RPMI8226 (cell line): ENCODE measurements around the gene PDZD2.
"Not testable (repeated sequence)": the region's sequence is repeated elsewhere in the genome, so short reads cannot be mapped to it uniquely, and the experiment has no call there.

Source experiments
- DNase-seq: peaks from one replicate; pipeline ENCODE4 v3.0.0-alpha.2; 2015

PDZD2 gene

GRCh38 chr5:31987985-31988710, 349.2 kb downstream of the PDZD2 start:
- no peak for DNase-seq

DNA sequence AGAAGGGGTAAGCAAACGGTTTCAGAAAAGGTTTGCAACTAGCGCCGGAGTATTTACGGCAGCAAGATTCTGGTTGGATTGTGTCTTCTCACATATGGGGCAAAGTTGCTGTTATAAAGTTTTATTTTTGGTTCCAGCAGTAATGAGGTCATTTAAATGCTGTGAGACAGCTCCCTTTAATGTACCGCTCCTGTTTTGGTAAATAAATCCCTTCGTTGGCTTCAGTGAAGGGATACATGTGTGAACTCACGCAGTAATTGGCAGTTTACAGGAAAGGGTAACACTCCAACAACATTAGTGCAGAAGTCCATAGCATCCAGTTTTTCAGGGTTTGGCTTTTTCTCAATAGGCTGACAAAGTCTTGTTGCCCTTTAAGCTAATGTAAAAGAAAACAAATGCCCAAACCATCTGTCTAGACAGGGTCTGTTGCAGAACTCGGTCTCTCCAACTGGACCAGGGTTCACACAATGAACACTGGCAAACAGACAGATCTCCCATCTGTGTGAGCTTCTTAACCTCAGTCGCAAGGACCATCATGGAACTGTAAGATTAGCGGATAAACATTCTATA, 351.2 kb downstream of the PDZD2 start:
- no peak for DNase-seq

DNA sequence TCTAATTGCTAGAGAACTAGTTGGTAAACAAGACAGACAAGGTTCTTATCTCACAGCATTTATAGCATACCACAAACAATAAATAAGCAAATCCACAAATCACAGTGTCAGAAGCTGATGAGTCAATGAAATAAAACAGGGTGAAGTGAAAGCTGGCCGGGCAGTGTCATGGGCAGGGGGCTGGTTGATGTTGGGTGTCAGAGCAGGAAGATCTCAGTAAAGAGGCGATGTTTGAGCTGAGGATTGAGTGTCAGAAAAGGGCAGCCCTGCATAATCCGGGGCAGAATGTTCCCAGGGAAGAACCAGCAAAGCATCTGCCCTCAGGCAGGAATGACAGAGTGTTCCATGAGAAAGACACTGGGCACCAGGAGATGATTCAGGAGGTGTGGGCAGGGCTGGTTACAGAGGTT, 351.8 kb downstream of the PDZD2 start:
- DNase-seq = no peak

DNA sequence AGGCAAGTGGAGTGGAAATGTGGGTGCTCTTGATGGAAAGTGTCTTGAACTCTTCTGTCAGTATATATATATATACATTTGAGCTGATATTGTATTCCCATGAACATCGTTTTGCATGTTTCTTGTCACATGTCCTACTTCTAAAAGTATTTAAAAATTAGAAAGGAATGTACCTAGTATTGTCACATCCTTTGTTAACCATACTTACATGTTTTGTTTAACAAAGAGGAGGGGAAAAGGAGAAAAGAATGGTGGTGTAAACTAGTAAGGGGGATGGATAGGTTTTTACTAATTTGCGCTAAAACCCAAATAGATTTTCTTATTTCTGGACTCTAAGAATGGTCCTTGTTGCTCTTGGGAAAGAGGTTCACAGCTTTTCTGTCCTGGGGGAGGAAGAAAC, 353.4 kb downstream of the PDZD2 start:
- DNase-seq = no peak

DNA sequence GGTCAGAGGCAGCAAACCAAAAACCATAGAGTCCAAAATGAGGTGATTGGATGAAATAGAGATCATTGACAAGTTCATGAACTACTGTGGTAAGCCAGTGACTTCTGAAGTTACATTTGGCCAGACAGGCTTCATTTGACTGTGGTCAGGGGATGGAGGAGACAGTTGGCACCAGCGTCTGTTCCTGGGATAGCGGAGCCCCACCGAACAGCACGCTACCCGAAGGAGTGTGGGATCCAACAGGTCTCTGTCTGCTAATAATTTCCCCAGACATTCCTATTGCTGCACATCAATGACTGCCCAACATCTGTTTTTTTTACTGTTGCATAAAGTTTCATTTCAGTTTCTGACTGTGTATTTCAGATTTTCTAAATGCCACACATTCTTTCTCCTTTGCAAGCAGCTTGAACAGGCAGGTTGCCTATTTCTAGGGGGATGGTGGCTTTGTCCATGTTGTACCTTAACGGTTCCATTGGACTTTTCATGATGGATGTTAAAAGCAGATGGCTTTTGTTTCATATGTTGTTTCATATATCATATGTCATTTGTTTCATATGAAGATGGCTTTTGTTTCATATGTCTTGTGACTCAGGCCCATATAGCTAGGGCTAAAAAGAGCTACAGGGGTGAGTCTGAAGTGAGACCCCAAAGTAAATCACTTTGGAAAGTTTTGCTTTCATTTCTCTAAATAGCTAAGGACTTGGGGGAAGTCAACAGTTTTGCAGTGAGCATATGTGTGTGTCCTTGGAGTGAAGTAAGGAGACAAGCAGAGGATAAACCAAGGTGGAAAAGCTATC, 354.4 kb downstream of the PDZD2 start:
- DNase-seq = no peak

DNA sequence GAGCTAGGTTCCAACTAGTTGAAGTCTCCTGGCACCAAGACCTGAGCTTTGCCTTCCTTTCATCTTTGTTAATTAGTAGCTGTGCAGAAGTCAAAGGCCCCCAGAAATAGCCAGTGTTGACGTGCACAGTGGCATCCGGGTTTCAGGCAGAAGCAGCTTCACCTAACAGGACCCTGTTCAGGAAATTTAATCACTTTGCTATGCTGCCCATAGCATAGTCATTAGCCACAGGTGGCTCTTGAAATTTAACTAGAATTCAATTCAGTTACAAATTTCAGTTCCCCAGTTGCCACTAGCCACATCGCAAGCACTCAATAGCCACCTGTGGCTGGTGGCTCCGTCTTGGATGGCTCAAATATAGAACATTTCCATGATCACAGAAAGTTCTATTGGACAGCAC, 356.1 kb downstream of the PDZD2 start:
- DNase-seq = no peak

DNA sequence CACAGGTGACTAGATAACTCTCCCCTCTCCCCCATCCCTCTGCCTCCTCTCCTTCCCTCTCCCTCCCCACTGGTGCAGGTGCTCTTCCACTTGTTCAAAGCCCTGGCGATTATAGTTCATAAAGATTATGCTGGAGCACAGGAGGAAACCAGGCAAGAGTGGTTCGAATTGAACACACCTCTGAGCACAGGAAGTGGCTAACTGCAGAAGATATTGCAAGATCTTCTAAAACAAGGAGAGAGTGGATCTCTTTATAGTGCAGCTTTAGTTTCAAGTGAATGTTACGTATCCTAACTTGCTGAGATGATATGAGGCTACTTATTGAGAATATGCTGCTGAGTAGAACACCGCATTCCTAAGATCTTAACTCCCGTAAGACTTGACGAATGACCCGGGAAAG, 356.8 kb downstream of the PDZD2 start:
- DNase-seq = no peak

DNA sequence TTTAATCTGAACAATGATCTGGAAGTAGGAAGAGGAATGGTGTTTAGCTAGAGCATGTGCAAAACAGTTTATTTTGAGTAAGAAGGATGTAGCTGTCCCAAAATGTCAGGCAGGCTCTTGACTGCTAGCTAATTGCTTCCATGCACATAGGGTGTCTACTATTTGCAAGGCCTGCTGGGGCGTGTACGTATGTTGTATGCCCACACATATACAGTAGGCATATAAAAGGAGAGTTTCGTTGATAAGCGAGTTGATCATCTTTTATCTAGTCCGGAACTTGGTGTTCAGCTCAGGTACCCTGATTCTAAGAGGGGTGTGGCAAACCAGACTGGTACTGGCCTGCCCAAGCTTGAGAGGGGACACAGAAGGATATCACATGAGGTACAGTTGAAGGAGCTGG, 358.0 kb downstream of the PDZD2 start:
- DNase-seq = no peak

DNA sequence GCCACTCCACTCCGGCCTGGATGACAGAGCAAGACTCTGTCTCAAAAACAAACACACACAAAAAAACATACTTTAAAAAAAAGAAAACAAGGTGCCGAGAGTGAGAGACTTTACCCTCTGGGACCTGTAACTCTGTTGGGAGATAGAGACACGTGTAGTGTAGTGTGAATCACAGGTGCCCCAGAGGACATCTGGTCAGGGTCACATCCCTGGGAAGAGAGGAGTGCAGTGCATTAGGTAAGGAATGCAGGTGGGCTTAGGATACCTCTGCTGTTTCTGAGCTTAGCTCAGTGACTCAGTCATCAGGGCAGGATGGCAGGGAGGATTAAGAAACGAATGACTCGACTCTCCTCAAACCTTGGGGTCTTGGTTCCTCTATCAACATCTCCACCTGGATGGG, 360.5 kb downstream of the PDZD2 start:
- DNase-seq = no peak

GRCh38 chr5:32000731-32001130, 361.8 kb downstream of the PDZD2 start:
- no peak for DNase-seq

DNA sequence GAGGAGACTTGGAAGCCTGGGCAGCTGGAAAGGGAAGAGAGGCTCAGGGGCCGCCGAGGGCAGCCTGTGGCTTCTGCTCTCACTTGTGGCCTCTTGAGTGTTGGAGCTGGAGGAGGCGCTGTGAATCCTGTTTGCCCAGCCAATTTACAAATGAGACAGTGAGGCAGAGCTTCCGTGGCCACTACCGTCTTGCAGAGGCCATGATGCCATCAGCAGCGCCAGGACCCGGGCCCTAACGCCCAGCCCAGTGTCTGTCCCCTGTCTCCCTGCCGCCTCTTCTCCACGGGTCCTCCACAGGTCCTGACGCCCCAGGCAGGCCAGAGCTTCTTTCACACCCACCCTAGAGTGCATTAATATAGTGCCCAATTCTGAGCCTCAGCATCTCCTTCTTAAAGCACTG, 362.4 kb downstream of the PDZD2 start:
- DNase-seq = no peak

DNA sequence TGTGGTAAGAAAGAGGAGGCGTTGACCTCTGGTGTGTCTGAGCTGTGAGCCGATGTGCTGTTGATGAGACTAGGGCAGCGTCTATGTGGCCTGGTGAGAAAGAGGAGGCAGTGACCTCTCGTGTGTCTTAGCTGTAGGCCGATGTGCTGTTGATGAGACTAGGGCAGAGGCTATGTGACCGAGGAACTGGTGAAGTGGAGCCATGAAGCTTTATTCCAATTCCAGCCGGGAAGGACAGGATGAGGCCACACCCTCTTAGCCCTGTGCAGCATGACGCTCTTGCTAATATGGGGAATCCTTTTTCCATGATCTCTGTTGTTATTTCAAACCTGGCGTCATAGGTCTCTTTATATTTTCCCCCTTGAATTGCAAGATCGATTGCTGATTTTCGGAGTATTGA, 362.8 kb downstream of the PDZD2 start:
- DNase-seq = no peak

- no peak for DNase-seq
Measured at GRCh38 chr5:32002755-32003154, 363.8 kb downstream of the PDZD2 start.

DNA sequence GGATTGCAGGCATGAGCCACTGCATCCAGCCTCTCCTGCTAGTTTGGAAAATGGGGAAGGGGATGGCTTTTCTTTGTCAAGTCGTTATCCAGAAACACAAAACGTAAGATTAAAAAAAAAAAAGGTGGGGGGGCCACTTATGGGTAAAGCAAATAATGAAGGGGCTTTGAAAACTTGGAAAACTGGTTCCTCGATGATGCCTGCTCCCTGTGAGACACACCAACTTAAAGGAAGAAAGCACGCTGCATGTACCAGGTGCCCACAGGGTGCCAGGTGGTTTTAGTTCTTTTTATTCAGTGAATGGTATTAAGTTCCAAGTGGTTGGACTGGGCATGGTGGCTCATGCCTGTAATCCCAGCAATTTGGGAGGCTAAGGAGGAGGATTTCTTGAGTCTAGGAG, 365.1 kb downstream of the PDZD2 start:
- no peak for DNase-seq

DNA sequence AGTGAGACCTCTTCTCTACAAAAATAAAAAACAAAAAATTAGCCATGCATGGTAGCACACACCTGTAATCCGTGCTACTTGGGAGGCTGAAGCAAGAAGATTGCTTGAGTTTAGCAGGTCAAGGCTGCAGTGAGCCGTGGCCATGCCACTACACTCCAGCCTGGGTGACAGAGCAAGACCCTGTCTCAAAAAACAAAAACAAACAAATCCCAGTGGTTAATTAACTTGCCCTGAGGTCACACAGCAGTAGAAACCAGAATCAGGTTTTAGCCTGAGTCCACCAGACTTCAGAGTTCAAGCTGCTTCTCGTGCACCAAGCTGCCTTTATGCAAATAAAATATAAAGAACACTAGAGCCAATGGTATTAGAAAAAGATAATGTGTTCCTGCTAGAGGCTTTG, 365.5 kb downstream of the PDZD2 start:
- DNase-seq = no peak

DNA sequence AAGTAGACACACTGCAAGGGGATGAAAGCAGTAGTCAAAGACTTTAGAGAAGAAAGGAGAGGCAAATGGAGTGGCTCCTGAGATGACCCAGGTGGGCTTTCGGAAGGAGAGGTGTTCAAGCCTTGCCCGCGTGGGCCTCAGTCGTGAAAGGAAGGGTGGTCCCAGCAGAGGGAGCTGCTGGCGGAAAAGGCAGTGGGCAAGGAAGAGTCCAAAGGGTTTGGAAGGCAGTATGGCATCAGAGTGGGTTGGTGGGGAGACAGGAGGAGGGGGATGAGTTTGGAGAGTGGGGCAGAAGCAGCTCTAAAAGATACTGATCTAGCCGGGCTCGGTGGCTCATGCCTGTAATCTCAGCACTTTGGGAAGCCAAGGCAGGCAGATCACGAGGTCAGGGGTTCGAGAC, 369.8 kb downstream of the PDZD2 start:
- no peak for DNase-seq

DNA sequence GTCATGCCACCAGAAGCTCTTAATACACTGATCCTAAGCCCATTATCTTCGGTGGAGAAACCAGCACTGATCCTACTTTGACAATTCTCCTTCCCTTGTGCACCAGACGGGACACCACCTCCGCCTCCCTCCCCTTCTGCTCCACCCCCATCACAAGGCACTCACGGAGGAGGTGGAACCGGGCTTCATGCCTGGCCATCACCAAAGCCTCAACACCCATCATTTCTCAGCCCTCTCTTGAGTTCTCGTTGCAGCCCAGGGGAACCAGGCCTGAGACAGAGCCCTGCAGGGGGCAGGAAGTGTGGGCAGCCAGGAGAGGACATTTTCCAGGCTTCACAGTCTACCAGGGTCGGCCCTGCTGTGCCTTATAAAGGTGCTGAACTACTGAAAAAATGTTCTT, 374.7 kb downstream of the PDZD2 start:
- DNase-seq = no peak

GRCh38 chr5:32014096-32014745, 375.3 kb downstream of the PDZD2 start:
- no peak for DNase-seq

DNA sequence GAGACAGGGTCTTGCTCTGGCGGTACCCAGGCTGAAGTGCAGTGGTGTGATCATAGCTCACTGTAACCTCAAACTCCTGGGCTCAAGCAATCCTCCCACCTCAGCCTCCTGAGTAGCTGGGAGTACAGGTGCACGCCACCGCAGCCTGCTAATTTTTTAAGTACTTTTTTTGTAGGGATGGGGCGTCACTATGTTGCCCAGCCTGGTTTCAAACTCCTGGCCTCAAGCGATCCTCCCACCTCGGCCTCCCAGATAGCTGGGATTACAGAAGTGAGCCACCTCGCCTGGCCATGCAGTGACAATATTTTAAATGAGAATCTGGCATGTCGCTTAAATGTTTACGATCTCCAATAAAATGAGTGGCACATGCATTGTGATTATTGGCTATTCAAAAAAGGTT, 376.3 kb downstream of the PDZD2 start:
- not testable (repeated sequence) for DNase-seq

- DNase-seq = no peak
Measured at GRCh38 chr5:32017692-32018367, 378.9 kb downstream of the PDZD2 start.

- DNase-seq = no peak
Measured at GRCh38 chr5:32018476-32019436, 379.8 kb downstream of the PDZD2 start.

DNA sequence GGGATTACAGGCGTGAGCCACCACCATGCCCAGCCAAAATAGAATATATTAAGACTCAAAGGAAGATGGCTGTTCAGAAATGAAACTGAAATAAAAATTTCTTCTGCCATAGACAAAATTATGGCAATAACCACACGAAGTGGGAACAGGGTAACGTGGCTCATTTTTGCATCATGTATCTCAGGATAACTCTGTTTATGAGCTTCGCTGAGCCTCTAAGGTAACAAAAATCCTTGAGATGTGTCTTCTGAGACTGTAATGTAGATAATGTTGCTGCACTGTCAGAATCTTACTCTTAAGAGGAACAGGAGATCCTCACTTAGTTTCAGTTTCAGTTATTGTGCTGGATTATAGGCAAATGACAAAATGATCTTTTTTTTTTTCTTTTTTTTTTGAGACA, 381.3 kb downstream of the PDZD2 start:
- peak; percentile 41 for DNase-seq
